SH-SY5Y (cell line): Measurements from ENCODE around the gene CRYGS.

Experiments
- GATA2 ChIP-seq: IDR thresholded peaks from 2 replicates; pipeline ENCODE4 v1.6.1; 2011; ENCODE audit warnings: mild to moderate bottlenecking, low read depth, low read length
- GATA3 ChIP-seq: IDR thresholded peaks from 2 replicates; pipeline ENCODE4 v1.6.1; 2011; ENCODE audit warnings: low read depth, mild to moderate bottlenecking, low read length, moderate library complexity

- TF ChIP-seq GATA2: no peak
- no peak for TF ChIP-seq GATA3
Observed at GRCh38 chr3:186589121-186589520, 44.9 kb upstream of the CRYGS start.
